AG09309 (cell line): ENCODE measurements around the gene PHETA1.

Experiments
- DNase-seq: peaks from one replicate; pipeline ENCODE4 v3.0.0-alpha.2; 2010; ENCODE audit warnings: low read depth
- H3K4me3 ChIP-seq: 2 replicates; pipeline ENCODE4 v1.5.1; 2011; ENCODE audit warnings: mild to moderate bottlenecking, low read depth, low read length, moderate library complexity; ENCODE audit not compliant: control insufficient read depth
- CTCF ChIP-seq: IDR thresholded peaks from 2 replicates; pipeline ENCODE4 v1.5.1; 2011; ENCODE audit warnings: mild to moderate bottlenecking, low read depth, low read length, inconsistent platforms; ENCODE audit not compliant: insufficient read depth, control insufficient read depth; ENCODE audit errors: missing control alignments

Gene PHETA1

GRCh38 chr12:111361073-111361716, 7.7 kb downstream of the PHETA1 start:
- no peak overlapping the region for H3K4me3 ChIP-seq
- TF ChIP-seq CTCF: no peak
- no peak for DNase-seq

- no peak for DNase-seq
- TF ChIP-seq CTCF: no peak
- H3K4me3 ChIP-seq: no peak overlapping the region
Observed at GRCh38 chr12:111360325-111360930, 8.5 kb downstream of the PHETA1 start.

GRCh38 chr12:111359914-111360276, 9.0 kb downstream of the PHETA1 start:
- no peak for DNase-seq
- no peak overlapping the region for H3K4me3 ChIP-seq
- no peak for TF ChIP-seq CTCF

- DNase-seq: no peak
- no peak overlapping the region for H3K4me3 ChIP-seq
- no peak for TF ChIP-seq CTCF
Observed at GRCh38 chr12:111359231-111359913, 9.5 kb downstream of the PHETA1 start.

GRCh38 chr12:111355201-111355925, 13.5 kb downstream of the PHETA1 start:
- TF ChIP-seq CTCF: no peak
- H3K4me3 ChIP-seq: no peak overlapping the region
- no peak for DNase-seq

GRCh38 chr12:111354511-111354910, 14.4 kb downstream of the PHETA1 start:
- no peak for DNase-seq
- TF ChIP-seq CTCF: no peak
- H3K4me3 ChIP-seq: no peak overlapping the region
